IPS DF 4.7 (cell line): Measurements from ENCODE around the gene SGSH.
"Not testable (repeated sequence)": the region's sequence is repeated elsewhere in the genome, so short reads cannot be mapped to it uniquely, and the experiment has no call there.

Experiments used
- DNase-seq: peaks from one replicate; pipeline ENCODE4 v3.0.0-alpha.2; 2013; ENCODE audit warnings: low spot score; ENCODE audit errors: extremely low read depth

Gene SGSH

DNA sequence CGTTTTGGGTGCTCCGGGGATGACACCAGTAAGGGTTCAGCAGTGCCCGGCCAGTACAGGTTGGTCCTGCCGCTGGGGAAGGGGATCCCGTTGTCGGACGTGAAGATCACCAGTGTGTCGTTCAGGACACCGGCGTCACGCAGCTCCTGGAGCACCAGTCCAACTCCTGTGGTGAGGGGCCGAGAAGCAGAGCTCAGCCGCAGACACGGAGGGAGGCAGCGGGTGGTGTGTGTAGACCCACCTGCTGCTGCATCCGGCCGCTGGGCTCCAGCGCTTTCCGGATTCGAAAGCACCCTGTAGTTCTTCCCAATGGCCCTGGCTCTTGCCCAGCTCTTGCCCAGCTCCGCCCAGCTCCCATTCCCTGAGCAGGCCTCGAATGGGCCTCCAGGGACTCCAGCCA is 8.0 kb downstream of the SGSH start:
- DNase-seq, result no peak

DNA sequence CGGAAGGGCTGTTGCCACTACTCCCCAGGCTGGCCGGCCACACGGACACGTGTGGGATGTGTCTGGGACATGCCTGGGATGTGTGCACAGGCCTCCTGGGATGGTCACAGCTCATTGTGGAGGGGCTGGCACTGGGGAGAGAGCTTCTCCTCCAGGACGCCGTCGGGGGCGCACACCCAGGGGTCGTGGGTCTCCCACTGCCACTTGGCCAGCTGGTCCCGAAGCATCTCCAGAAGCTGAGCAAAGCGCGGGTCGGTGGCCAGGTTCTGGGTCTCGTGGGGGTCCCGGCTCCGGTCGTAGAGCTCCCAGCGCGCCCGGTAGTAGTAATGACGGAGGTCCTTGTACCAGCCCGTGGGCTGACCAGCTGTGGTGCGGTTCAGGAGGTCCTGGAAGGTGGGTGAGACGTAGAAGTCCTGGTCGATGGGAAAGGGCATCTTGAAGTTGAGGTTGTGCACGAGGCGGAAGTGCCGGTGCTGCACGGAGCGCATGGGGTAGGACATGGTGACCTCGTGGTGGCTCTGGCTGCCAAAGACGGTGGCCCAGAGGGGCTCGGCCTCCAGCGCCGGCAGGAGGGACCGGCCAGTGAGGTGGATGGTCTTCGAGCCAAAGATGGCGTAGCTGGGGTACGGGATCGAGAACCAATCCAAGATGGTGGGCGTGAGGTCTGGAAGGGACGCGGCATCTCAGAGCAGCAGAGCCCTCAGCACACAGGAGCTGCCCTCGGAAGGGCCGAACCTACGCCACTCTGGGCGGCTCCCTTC is 9.6 kb downstream of the SGSH start:
- DNase-seq, result no peak

DNA sequence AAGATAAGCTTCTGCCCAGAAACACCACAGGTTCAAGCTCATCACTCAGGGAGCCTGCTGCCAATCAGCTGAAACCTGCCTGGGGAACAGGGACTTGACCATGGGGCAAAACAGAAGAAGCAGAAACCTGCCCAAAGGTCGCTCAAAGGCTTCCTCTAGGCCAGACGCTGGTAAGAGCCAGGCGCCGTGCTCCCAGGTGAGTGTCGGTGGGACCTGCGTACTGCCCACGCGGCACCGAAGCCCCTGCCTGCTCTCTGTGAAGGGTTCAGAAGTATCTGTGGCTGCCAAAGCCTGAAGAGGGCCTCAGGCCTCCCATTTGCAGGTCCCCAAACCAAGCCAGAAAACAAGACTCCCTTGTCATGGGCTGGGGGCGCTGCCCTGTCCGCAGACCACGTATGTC is 10.4 kb downstream of the SGSH start:
- DNase-seq, result no peak

DNA sequence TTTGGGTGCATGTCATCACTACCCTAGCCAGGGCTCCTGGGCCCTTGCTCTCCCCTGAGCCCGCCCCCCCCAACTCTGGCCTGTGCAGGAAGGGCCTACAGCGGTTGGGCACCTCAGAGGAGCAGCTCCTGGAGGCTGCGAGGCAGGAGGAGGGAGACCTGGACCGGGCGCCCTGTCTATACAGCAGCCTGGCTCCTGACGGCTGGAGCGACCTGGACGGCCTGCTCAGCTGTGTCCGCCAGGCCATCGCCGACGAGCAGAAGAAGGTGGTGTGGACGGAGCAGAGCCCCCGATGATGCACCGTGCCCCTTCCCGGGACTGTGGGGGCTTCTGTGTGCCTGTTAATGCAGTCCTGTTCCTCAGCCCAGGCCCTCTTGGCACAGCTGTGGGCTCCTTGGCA is 12.1 kb downstream of the SGSH start:
- DNase-seq, result no peak

DNA sequence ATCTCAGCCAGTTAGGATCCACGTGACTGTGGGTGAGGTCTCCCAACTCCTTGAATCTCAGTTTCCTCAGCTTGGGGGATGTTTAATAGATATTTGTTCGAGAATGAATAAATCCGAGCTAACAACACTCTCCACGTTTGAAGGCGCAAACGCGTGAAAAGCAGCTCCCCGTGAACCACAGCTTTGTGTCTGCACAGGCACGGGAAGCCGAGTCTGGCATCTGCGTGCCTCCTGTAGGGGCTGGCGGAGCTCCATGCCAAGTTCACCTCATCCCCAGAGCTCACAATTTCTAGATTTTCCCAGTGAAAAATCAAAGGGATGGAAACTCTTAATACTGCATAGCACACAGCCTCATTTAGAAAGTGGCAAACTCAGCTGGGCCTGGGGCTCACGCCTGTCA is 14.3 kb downstream of the SGSH start:
- no peak for DNase-seq

DNA sequence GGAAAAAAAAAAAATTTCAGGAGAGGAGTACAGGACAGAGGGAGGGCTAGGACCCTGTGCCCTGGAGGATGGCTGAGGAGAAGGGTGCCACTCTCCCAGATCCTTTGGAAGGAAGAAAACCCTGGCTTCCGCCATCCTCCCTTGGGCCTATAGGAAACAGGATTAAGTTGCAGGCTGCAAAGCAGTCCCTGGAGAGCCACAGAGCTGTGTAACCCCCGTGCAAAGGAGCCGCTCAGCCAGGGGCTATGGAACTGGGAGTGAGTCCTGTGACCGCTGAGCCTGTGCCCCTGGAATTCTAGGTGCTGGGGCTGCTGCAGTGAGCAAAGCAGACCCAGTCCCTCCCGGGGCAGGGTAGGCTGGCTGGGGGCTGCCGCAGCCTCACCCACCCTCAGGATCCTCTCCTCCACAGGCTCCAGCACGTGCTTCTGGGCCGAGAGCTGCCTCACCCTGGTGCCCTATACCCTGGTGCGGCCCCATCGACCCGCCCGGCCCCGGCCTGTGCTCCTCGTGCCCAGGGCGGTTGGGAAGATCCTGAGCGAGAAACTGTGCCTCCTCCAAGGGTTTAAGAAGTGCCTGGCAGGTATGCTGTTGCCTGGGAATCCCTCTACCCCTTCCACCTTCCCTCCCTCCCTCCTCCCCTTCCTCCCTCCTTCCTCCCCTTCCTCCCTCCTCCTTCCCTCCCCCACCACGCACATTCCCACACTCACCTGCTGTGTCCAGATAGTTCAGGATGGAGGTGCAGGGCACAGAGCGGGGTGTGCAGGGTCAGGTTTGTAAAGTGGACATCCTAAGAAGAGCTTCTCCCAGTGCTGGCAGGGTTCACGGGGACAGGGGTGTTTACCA is 15.3 kb downstream of the SGSH start:
- no peak for DNase-seq

DNA sequence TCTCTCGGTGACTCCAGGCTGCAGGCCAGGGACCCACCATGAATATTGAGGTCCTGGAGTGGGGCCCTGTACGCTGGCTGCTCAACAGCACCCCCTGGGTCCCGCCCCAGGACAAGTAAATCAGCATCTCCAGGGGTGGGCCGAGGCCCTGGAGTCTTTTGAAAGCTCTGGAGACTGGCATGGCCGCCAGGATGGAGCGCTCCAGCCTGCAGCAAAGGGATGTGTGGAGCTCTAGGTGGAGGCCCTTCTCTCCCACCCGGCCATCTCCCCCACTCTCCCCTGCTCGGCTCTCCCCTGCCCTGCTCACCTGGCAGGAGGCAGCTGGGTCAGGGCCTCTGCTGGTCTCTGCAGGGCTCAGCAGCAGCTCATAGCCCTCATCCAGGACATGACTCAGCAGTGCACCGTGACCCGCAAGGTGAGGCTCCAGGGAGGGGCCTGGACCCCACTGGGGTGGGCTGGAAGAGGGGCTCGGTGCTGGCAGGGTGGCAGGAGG is 16.6 kb downstream of the SGSH start:
- no peak for DNase-seq

DNA sequence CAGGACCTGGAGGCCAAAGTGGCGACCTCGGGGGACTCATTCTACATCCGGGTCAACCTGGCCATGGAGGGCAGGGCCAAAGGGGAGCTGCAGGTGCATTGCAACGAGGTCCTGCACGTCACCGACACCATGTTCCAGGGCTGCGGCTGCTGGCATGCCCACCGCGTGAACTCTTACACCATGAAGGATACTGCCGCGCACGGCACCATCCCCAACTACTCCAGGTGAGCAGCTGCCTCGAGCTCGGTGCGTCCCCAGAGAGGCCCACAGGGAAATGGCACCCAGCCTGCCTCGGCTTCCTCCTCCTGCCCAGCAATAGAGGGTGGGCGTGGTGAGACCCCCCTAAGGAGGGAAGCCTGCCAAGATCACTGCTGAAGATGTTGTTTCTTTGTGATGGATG is 17.9 kb downstream of the SGSH start:
- DNase-seq, result no peak

DNA sequence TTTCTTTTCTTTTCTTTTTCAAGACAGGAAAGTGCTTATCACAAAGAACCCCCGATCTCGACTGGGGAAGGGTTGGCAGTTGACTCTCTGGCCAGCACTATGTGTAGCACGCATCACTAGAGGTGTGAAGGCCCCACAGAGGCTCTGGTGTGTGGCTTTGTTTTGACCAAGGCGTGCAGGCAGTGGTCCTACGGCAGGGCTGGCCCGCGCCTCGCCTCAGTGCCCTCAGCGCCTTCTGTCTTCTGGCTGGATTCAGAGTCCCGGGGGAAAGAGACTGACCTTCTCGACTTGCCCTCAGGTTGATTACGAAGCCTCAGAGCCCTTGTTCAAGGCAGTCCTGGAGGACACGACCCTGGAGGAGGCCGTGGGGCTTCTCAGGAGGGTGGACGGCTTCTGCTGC is 18.7 kb downstream of the SGSH start:
- DNase-seq, result no peak

DNA sequence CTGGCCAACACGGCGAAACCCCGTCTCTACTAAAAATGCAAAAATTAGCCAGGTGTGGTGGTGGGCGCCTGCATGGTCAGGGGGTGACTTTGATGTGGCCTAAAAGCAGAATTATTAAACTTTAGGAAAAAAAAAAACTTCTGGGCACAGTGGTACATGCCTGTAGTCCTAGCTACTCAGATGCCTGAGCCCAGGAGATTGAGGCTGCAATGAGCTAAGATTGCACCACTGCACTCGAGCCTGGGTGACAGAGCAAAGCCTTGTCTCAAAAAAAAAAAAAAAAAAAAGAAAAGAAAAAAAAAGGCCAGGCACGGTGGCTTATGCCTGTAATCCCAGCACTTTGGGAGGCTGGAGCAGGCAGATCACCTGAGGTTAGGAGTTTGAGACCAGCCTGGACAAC is 20.8 kb downstream of the SGSH start:
- DNase-seq, result not testable (repeated sequence)

DNA sequence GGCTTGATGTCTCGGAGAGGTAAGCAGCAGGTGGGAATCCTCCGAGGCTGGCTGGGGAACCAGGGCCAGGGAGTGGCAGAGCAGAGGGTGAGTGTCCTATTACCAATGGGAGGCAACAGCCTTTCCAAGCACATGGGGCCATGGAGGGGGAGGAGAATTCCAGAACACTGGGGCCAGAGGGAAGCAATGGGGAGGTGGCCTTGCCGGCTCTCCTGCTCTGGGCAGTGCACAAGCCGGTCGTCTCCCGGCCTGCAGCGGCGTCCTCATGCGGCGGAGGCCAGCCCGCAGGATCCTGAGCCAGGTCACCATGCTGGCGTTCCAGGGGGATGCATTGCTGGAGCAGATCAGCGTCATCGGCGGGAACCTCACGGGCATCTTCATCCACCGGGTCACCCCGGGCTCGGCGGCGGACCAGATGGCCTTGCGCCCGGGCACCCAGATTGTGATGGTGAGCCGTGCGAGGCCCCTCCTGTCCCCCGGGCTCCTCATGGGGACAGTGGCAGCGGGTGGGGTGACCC is 21.9 kb downstream of the SGSH start:
- DNase-seq, result no peak

DNA sequence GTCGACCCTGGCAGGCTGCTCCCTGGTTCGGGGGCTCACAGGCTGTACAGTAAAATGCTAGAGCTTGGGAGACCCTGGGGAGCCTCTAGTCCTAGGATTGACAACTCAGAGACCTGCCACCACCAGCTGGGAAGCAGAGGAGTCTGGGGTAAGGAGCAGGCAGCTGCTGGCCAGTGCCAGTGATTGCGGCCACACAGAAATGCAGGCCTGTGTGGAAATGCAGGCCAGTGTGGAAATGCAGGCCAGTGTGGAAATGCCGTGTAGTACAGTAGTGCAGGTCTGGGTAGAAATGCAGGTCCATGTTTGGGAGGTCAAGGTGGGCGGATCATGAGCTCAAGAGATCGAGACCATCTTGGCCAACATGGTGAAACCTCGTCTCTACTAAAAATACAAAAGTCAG is 23.5 kb downstream of the SGSH start:
- DNase-seq, result no peak

DNA sequence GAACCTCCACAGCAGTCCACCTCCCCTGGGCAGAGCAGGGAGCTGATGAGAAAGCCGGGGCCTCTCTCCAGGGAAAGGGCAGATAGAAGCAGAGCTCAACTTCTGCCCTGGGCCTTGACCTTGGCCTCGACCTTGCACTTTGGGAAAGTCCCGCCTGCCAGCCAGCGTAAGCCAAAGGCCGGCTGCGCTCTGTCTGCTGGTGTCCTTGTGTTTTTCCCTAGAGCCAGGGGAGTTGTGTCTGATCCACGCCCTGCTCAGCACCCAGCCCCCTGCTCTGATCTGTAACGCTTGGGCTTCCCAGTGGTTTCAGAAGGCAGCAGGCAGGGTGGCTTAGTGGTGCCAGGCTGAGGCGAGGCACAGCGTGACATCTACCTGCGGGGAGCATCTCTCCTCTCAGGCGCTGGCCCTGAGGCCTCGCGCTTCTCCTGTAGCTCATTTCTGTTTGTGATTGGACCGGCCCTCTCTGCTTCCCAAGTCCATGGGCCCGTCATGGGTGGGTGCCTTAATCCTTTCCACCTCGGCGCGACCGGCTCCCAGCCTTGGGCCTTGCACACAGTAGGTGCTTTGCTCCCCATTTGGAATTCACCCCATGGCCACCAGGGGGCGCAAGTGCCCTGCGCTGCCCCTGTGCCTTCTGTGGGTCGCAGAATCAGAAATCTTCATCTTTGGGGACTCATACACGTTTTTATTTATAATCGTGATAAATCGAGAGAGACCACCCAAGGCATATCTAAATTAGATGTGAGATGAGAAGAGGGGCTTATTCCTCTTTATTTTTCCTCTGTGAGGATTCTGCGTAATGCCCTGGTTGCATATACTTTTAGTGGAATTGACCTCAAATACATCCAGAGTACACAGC is 24.2 kb downstream of the SGSH start:
- no peak for DNase-seq

DNA sequence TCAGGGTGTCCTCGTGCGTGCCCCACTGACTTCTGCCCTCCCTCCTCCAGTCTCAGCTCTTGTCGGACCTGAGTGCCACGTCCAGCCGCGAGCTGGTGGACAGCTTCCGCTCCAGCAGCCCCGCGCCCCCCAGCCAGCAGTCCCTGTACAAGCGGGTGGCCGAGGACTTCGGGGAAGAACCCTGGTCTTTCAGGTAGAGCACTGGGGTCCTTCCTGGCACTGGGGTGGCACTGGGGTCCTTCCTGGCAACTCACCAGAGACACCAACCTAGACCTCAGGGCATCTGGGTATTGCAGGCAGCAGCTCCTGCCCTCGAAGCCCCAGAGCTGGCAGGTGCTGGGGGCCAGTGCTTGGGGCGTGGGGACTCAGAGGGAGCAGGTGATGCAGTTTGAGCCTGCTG is 25.0 kb downstream of the SGSH start:
- no peak for DNase-seq

DNA sequence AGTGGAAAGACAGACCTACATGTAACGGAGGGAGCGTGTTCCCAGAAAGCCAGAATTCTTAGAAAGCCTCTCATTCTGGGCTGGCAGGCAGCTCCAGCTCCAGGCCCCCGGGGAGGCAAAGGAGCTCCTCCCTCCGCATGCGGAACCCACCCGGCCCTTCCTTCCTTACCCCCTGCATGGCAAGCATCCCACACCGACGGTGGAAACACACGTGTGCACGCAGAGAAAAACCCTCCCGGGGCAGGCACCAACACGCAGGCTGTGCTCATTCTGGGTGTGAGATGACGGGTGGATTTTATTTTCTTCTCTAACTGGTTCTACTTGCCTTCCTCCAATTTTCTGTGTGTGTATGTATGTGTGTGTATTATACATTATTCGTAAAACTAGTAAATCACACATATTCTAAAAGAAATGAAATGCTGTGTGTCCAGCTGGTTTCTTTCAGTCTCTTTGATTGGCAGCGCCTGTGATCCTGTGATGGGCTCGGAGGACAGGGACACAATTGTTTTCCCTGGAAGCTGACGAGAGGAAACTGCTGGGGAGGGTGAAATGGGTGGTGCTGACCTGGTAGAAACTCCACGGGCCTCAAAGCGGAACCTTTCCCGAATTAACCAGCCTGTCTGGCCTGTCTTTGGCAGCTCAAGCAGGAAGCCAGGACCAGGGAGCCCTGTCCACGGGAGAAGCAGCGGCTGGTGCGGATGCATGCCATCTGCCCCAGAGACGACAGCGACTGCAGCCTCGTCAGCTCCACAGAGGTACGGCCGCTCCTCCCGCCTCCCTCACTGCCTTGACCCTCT is 28.1 kb downstream of the SGSH start:
- DNase-seq, result no peak

DNA sequence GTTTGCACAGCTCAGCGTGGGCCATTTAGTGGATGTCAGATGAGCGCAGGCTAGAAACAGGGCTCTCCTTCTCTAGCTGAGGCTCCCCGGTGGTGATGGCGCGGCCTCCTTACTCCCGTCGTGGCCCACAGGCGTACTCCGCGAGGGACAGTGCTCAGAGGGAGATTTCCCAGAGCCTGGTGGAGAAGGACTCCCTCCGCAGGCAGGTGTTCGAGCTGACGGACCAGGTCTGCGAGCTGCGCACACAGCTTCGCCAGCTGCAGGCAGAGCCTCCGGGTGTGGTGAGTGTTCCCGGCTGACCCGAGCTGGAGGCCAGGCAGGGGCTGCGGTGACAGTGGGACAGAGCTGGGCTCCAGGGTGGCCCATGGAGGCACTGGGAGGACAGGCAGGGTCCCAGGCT is 28.9 kb downstream of the SGSH start:
- DNase-seq, result no peak

DNA sequence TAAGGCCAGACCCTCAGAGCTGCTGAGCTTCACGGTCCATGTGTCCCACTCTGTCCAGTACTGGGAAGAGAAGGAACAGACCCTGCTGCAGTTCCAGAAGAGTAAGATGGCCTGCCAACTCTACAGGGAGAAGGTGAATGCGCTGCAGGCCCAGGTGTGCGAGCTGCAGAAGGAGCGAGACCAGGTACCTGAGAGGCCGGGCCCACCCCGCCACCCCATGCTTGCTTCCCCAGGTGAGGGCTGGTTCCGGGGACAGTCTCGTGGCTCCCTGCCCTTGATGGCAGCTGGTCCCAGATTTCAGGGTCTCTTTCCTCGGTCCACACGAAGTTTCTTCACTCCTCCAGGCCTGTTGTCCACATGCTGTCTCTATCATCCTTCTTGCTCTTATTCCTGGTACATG is 29.4 kb downstream of the SGSH start:
- no peak for DNase-seq

DNA sequence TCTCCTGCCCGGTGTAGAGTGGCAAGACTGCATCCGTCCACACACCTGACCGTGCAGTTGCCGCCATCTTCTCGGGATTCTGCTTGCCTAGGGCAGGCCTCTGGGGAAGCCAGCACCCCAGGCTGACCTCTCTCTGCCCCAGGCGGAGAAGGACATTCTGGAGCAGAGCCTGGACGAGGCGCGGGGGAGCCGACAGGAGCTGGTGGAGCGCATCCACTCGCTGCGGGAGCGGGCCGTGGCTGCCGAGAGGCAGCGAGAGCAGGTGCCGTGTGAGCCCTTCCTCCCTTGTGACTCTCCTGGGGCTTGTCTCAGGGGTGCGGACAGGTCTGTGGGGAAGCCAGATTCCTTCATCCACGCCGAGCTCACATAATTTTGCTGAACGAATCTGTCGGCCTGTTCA is 30.5 kb downstream of the SGSH start:
- DNase-seq, result no peak

DNA sequence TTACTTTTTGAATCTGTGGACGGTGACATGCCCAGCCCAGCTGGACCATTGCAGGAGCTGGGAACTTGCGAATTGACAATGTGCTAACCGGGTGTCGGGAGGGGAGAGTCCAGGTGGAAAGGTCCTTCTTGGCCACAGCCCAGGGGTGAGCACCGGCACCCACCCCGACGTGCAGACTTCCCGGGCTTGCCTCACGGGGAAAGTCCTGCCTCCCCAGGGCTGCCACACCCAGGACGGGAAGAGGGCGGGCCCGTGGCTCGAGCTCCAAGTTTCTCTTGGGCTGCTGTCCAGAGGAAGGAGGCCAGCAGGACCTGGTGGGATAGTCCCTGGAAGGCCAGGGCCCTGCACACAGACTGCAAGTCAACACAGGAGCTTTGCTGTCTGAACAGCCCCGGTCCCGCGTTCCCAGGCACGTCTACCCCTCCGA is 32.6 kb downstream of the SGSH start:
- no peak for DNase-seq

DNA sequence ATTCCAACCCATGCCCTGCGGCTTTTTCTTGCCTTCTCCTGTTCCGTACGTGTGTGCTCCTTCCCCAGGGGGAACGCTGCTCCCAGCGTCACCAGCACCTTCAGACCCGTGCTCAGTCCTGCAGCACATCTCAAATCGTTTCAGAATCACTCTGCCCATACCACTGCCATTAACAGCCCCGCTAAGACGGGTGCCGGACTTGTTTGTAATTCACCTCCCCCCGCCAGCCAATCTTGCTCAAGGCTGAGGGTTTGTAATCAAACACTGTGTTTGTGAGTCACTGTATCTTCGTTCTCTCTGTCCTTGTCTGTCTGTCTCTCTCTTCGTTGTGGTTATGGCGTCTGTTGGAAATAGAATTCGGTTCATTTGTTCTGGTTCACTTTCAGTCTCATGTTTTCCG is 33.0 kb downstream of the SGSH start:
- DNase-seq, result no peak

DNA sequence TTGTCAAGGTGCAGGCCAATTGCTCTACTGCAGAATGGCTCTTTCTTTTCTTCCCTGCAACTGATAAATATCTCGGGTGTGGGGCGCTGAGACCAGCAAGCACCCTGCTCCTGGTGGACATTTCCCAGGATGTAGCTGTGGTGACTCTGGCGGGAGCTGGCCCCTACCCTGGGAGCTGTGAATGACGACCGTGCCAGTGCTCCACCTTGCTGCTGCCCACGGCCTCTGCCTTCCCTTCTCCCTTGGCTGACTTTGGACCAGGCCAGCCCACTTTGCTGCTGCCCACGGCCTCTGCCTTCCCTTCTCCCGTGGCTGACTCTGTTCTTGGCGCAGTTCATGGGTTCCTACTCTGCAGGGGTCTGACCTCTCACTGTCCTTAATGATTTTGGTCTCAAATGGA is 34.2 kb downstream of the SGSH start:
- DNase-seq, result no peak
